Activated CD8-positive, alpha-beta memory T cell treated with anti-CD3 and anti-CD28 coated beads for 36 hours (primary cell): ENCODE data around the gene IFT88. TPM values are rescaled to one million over a fixed set of nuclear protein-coding genes. Genes with fewer than 3 reads are reported as not detected.

ENCODE experiments used
- CTCF ChIA-PET: fragments of 350-600 bp; sonication (Branson Sonifier 250); formaldehyde crosslinking; loops from one replicate; lab custom pipeline; 2021; ENCODE audit warnings: antibody characterized with exemption; lab: Charles Lee
- POLR2A ChIA-PET: fragments of 350-600 bp; sonication (Branson Sonifier 250); formaldehyde crosslinking; loops from one replicate; lab custom pipeline; 2021; ENCODE audit warnings: antibody characterized with exemption; lab: Charles Lee
- total RNA-seq, 2 experiments: library from RNA; stranded (reverse); gene quantifications; one replicate each; pipeline ENCODE4 v1.2.3, GENCODE V29; 2021

IFT88 gene
- total RNA-seq, 2 experiments from 2014 or later = 4.0 to 4.7 TPM

GRCh38 chr13:20561741-20562140, 5.2 kb upstream of the IFT88 start:
- CTCF ChIA-PET = interaction anchor here (0.6 kb wide), 1 partner anchor 235 kb away, joined by 3 read pairs; no protein-coding TSS in a partner anchor
- POLR2A ChIA-PET = no interaction called here

DNA sequence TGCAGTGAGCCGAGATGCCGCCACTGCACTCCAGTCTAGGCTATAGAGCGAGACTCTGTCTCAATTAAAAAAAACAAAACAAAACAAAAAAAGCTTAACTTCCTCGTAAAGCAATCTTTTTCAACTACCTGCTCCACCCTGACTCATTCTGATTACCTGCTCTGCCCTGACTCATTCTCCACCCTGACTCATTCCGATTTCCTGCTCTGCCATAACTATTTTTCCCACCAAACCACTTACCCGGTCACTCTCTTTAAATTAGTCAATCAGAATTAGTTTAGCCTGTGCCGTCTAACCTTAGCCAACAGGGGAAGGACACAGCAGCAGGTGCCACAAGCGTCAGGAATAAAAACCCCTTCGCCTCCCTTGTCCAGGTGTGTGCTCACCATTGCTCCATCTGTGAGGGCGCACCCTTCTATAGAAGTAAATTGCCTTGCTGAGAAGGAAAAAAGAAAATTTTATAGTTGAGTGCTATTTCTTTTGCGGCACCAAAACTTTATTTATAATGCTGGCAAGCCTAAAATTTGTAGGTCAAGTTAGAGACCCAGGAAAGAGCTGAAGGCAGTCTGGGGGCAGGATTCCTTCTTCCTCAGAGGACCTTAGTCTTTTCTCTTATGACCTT, 1.7 kb upstream of the IFT88 start:
- ChIA-PET POLR2A (no interaction called here), CTCF (no interaction called here)

DNA sequence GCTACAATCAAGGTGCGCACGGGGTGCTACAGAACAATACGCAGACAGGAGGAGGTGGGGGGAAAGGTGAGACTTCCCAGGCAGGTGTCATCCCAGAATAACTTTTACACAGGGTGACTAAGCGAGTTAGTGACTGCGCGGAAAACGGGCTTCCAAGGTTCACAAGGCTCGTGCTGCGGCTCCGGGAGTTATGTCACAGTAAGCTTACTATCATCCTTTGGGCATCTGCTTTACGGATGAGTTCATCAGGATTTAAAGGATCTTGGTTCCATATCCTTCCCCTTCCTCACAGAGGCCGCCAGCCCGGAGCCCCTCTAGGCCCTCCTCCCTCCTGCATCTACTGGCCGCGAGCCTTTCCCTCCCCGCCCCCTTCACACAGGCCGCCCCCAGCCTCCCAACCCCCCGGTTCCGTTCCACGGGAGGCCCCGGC, 474 bp upstream of the IFT88 start:
- ChIA-PET POLR2A (interaction anchor here (0.5 to 1.4 kb wide), 2 partner anchors 10 to 41 kb away, joined by 3 to 8 read pairs; partner anchors contain the start of gene CRYL1), CTCF (no interaction called here)

GRCh38 chr13:20567881-20568528, 1.0 kb downstream of the IFT88 start:
- CTCF ChIA-PET = interaction anchor here (0.6 to 1.3 kb wide), 3 partner anchors 26 to 440 kb away, joined by 3 to 4 read pairs (median 4); no protein-coding TSS in a partner anchor
- POLR2A ChIA-PET = no interaction called here

DNA sequence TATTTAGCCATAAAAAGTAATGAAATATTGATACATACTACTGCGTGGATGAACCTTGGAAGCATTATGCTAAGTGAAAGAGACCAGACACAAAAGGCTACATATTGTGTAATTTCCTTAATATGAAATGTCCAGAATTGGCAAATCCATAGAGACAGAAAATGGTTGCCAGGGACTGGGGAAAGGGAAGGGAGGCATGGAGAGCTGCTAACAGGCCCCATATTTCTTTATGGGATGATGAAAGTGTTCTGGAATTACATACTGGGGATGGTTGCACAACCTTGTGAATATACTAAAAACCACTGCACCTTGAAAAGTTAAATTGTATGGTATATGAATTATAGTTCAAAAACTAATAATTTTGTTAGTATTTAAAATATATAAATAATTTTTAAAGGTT, 3.6 kb downstream of the IFT88 start:
- POLR2A ChIA-PET = interaction anchor here (0.6 kb wide), 1 partner anchor 43 kb away, joined by 4 read pairs; no protein-coding TSS in a partner anchor
- CTCF ChIA-PET = no interaction called here

DNA sequence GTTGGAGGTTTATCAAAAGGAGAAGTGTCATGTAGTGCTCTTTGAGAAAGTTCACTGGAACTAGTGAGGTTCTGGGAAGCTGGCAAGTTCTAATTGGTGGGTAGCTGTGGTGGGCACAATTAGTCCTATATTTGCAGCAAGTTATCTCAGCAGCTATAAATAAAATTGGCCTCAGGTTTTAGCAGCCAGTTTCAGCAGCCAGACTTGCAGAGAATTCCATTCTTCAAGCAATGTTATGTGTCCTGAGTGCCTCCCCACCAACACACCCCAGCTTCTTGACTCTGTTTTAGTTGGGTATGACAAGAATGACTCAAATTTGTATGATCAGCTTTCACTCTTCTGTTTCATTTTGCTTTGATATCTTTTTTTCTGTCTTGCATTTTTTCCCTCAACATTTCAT, 4.7 kb downstream of the IFT88 start:
- ChIA-PET CTCF (no interaction called here), POLR2A (no interaction called here)

DNA sequence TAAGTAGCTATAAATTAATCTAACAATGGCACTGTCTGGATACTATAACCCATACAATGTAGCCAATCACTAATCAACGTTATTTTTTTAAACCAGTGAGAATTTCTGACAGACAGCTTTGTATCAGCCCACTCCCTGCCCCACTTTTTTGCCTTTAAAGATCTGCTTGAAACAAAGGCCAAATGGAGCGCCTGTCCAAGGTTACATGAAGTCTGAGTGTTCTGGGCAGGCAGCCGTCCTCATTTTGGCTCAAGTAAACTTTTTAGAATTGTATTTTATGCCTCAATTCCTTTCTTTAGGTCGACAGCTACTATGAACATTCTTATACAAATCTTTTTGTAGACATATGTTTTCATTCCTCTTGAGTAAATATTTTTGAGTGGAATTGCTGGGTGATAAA, 6.2 kb downstream of the IFT88 start:
- CTCF ChIA-PET = no interaction called here
- POLR2A ChIA-PET = no interaction called here

- ChIA-PET CTCF (no interaction called here), POLR2A (no interaction called here)
Observed at GRCh38 chr13:20573636-20574035, 6.7 kb downstream of the IFT88 start.

DNA sequence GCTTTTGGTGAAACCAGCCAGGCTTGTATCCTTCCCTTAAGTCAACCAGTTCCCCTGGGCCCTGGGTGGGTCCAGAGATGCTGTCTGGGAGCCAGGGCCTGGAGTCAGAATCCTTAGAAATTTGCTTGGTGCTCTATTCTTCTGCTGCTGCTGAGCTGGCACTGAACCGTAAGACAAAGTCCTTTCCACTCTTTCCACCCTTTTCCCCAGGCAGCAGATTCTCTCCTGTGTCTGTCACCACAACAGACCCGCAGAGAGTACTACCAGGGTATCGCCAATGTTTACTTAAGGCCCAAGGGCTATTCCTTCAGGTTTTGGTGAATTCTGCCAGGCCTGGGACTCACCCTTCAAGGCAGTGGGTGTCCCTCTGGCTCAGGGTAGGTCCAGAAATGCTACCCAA, 12.2 kb downstream of the IFT88 start:
- POLR2A ChIA-PET = no interaction called here
- CTCF ChIA-PET = no interaction called here

GRCh38 chr13:20580257-20580656, 13.3 kb downstream of the IFT88 start:
- POLR2A ChIA-PET = no interaction called here
- CTCF ChIA-PET = no interaction called here

- POLR2A ChIA-PET = no interaction called here
- CTCF ChIA-PET = no interaction called here
Observed at GRCh38 chr13:20582026-20582425, 15.1 kb downstream of the IFT88 start.

DNA sequence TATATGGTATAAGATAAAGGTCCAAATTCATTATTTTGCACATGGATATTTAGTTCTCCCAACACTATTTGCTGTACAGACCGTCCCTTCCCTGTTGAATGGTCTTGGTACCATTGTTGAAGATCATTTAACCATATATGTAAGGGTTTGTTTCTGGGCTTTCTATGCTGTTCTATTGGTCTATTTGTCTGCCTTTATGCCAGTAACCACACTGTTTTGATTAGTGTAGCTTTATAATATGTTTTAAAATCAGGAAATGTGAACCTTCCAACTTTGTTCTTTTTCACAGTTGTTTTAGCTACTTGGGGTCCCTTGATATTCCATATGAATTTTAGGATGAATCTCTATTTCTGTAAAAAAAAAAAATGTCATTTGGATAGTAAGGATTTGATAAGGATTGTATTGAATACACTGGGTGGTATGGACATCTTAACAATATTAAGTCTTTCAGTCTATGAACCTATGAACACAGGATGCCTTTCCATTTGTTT, 16.9 kb downstream of the IFT88 start:
- CTCF ChIA-PET = no interaction called here

DNA sequence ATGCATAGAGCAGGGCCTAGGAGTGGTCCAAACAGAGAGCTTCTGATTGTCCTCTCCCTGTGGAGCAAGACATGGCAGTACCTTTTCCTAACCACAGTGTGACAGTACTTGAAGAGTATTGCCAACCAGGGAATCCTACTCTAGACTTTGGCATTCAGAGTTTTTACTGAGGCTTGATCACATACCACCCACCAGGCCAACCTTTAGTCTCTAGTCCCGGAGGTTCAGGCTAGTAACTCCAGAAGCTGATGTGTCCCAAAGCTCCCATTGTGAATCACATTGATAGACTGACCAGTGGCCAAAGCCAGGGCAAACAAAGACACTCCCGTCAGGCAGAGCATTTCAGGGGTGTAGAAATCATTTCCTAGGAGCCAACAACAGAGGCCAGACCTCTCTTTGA, 18.4 kb downstream of the IFT88 start:
- CTCF ChIA-PET = no interaction called here
- POLR2A ChIA-PET = no interaction called here

More for the DNA sequence above, 16.9 kb downstream of the IFT88 start:
- POLR2A ChIA-PET = no interaction called here

DNA sequence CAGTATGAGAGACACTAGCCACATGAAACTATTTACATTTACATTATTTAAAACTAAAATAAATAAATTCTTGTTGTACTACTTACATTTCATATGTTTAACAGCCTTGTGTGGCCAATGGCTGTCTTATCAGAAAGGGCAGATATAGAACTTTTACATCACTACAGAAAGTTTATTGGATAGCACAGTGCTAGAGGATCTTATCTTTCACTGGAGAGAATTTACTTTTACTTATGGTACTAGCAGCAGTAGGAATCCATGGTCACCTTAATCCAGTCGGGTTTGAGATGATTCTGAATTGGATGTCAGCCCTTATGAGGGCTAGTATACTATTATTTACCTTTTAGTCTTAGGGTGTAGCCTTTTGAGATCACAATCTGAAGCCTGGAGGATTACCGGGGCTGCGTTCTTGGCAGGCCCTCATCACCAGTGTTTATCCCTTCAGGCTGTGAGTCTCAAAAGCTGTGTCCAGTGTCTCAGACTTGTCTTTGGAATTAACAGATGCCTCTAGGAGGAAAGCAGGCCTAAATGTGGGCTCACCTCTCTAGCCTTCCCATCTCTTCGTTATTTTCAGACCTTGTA, 21.7 kb downstream of the IFT88 start:
- POLR2A ChIA-PET = no interaction called here
- CTCF ChIA-PET = interaction anchor here (0.6 kb wide), 1 partner anchor 61 kb away, joined by 3 read pairs; no protein-coding TSS in a partner anchor

DNA sequence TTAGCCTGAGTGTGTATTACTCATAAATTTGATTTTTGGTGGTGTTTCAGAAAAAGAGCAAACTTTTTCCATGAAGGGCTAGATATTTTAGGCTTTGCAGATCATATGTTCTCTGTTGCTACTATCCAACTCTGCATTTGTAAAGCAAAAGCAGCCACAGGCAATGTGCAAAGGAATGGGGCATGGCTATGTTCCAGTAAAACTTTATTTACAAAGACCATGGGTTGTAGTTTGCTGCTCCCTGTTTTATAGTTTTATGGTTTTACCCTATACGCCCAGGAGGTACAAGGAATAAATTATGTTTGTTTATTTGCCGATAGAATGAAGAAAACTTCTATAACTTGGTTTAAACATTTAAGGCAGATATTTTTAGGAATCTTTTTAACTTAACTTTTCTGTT, 23.6 kb downstream of the IFT88 start:
- ChIA-PET POLR2A (no interaction called here), CTCF (no interaction called here)

DNA sequence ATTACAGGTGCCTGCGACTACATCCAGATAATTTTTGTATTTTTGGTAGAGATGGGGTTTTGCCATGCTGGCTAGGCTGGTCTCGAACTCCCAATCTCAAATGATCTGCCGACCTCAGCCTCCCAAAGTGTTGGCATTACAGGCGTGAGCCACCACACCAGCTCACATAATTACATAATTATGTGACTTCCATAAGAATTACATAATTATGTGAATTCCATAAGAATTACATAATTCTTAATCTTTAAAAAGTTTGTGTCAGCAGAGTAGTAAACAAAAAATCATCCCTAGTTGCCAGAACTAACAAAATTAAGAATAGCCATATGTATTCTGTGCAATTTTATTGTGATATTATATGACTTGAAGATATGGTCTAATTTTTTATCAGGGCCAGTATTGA, 25.6 kb downstream of the IFT88 start:
- ChIA-PET POLR2A (no interaction called here), CTCF (no interaction called here)

DNA sequence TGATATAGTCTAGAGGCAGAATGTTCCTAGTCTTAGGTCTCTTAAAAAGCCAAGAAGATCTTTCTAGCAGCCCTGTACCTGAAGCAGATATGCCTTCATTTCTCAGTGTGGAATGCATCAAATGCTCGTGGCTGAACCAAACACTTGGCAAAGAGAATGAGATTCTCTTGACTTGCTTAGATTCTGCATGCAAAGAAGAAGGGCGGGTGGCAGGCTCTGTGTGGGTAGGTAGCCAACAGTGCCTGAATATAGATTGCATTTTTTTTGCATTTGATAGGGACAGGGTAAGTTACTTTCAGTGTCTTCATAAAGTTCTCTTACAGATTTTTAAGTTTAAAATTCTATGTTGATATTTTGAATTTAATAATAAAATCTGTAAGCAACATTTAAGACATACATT, 27.3 kb downstream of the IFT88 start:
- CTCF ChIA-PET = interaction anchor here (0.7 kb wide), 1 partner anchor 27 kb away, joined by 3 read pairs; no protein-coding TSS in a partner anchor

GRCh38 chr13:20607015-20607414, 40.1 kb downstream of the IFT88 start:
- POLR2A ChIA-PET = no interaction called here
- CTCF ChIA-PET = no interaction called here

More for the DNA sequence above, 27.3 kb downstream of the IFT88 start:
- POLR2A ChIA-PET = no interaction called here

GRCh38 chr13:20608438-20609020, 41.6 kb downstream of the IFT88 start:
- POLR2A ChIA-PET = interaction anchor here (0.6 kb wide), 1 partner anchor 100 kb away, joined by 9 read pairs; no protein-coding TSS in a partner anchor

GRCh38 chr13:20609145-20609544, 42.2 kb downstream of the IFT88 start:
- ChIA-PET POLR2A (interaction anchor here (0.6 kb wide), 1 partner anchor 101 kb away, joined by 9 read pairs; no protein-coding TSS in a partner anchor), CTCF (no interaction called here)

More at GRCh38 chr13:20608438-20609020, 41.6 kb downstream of the IFT88 start:
- CTCF ChIA-PET = no interaction called here
